Fibroblast of lung (primary cell): Measurements from ENCODE around the gene ZDHHC23. TPM values are rescaled to one million over a fixed set of nuclear protein-coding genes. Genes with fewer than 3 reads are reported as not detected.

Source experiments
- DNase-seq, 2 donors: peaks; one replicate each; pipeline versions ENCODE4 v3.0.0 to v3.0.0-alpha.2; 2010; ENCODE audit warnings: low read depth in 2 of 2
- H2AFZ ChIP-seq: 2 replicates; pipeline ENCODE4 v1.5.1; 2012; ENCODE audit warnings: low read length, control low read depth, inconsistent platforms
- H3K27ac ChIP-seq: 2 replicates; pipeline ENCODE4 v1.5.1; 2011; ENCODE audit warnings: low read length, control low read depth; ENCODE audit not compliant: insufficient read depth
- H3K27me3 ChIP-seq: 2 replicates; pipeline ENCODE4 v1.5.1; 2011; ENCODE audit warnings: mild to moderate bottlenecking, low read length; ENCODE audit not compliant: control insufficient read depth, insufficient read depth
- H3K36me3 ChIP-seq: 2 replicates; pipeline ENCODE4 v1.5.1; 2011; ENCODE audit warnings: low read length; ENCODE audit not compliant: control insufficient read depth, insufficient read depth
- H3K4me1 ChIP-seq: 2 replicates; pipeline ENCODE4 v1.5.1; 2011; ENCODE audit warnings: low read length; ENCODE audit not compliant: control insufficient read depth, insufficient read depth; ENCODE audit errors: extremely low read depth
- H3K4me2 ChIP-seq: 2 replicates; pipeline ENCODE4 v1.5.1; 2011; ENCODE audit warnings: low read length, control low read depth; ENCODE audit not compliant: insufficient read depth; ENCODE audit errors: extremely low read depth
- H3K4me3 ChIP-seq, 4 experiments: fragments of 200-600 bp in 1 of 4; sonication (generic) in 1 of 4; replicated peaks in 1 of 4; 2 replicates each; pipeline ENCODE4 v1.5.1; 2011 to 2016; ENCODE audit warnings: low read length in 4 of 4, low read depth in 3 of 4, mild to moderate bottlenecking in 3 of 4, control low read depth in 2 of 4, inconsistent platforms in 1 of 4, mixed read lengths in 1 of 4; ENCODE audit not compliant: insufficient read depth in 1 of 4; ENCODE audit errors: control extremely low read depth in 1 of 4
- H3K79me2 ChIP-seq: 2 replicates; pipeline ENCODE4 v1.5.1; 2012; ENCODE audit warnings: mild to moderate bottlenecking, low read length, inconsistent platforms; ENCODE audit not compliant: control insufficient read depth, insufficient read depth
- H3K9ac ChIP-seq: 2 replicates; pipeline ENCODE4 v1.5.1; 2011; ENCODE audit warnings: mild to moderate bottlenecking, low read length, control low read depth; ENCODE audit not compliant: insufficient read depth
- H3K9me3 ChIP-seq: 2 replicates; pipeline ENCODE4 v1.5.1; 2012; ENCODE audit warnings: low read depth, low read length; ENCODE audit not compliant: control insufficient read depth, insufficient read depth
- H4K20me1 ChIP-seq: 2 replicates; pipeline ENCODE4 v1.5.1; 2011; ENCODE audit warnings: low read length; ENCODE audit not compliant: control insufficient read depth, insufficient read depth; ENCODE audit errors: extremely low read depth
- CTCF ChIP-seq, 2 donors: IDR thresholded peaks in 1 of 2; conservative IDR thresholded peaks in 1 of 2; 1 replicate in 1 of 2; 2 replicates in 1 of 2; pipeline ENCODE4 v1.5.1; 2011 to 2012; ENCODE audit warnings: low read length in 2 of 2, control low read depth in 1 of 2, inconsistent platforms in 1 of 2, low read depth in 1 of 2, mild to moderate bottlenecking in 1 of 2
- EZH2 ChIP-seq: IDR thresholded peaks from 2 replicates; pipeline ENCODE4 v1.5.1; 2012; ENCODE audit warnings: low read length, control low read depth, mild to moderate bottlenecking; ENCODE audit errors: missing control alignments
- polyA plus RNA-seq, 2 donors: library from polyadenylated mRNA; depleted of rRNA in 1 of 2; stranded (reverse) in 1 of 2; unstranded in 1 of 2; fragments of >200 nt; gene quantifications; 2 replicates each; pipeline ENCODE4 v1.2.1, GENCODE V29; 2011 to 2012; ENCODE audit warnings: missing spikeins in 1 of 2
- total RNA-seq: library from RNA; depleted of rRNA; stranded (reverse); fragments of >200 nt; gene quantifications from 2 replicates; pipeline ENCODE4 v1.2.1, GENCODE V29; 2014

Gene ZDHHC23
- total and polyA plus RNA-seq, 2 donors (not counting 1 experiment from before 2014, with no cell fraction given) = 0.50 to 1.5 TPM

GRCh38 chr3:113914646-113915045, 33.2 kb upstream of the ZDHHC23 start:
- no peaks in the 10 kb centered on the region for H3K79me2 ChIP-seq
- H3K4me1 ChIP-seq = peaks cover 7% of the 10 kb centered on the region
- no peak overlapping the region for H3K4me2 ChIP-seq
- no peaks in the 10 kb centered on the region for H3K27me3 ChIP-seq
- H3K36me3 ChIP-seq = no peaks in the 10 kb centered on the region
- no peak overlapping the region for H3K27ac ChIP-seq
- no peak overlapping the region for H2AFZ ChIP-seq
- TF ChIP-seq EZH2 (no peak), CTCF (conservative IDR thresholded peaks at IDR 0.05 in 1 of 2, IDR thresholded peaks at IDR 0.05 in 1 of 2; ENCODE audit: low read depth in 1 of 2, low read length in 2 of 2) (no peak)
- H3K9ac ChIP-seq = no peak overlapping the region
- DNase-seq = peak in 1 of 2 donors; percentile 75
- no peak overlapping the region for H3K4me3 ChIP-seq
- H4K20me1 ChIP-seq = no peaks in the 10 kb centered on the region
- no peaks in the 10 kb centered on the region for H3K9me3 ChIP-seq

GRCh38 chr3:113927556-113927955, 20.3 kb upstream of the ZDHHC23 start:
- H3K9ac ChIP-seq = no peak overlapping the region
- DNase-seq = no peak

GRCh38 chr3:113946831-113947230, 982 bp upstream of the ZDHHC23 start:
- no peaks in the 10 kb centered on the region for H3K9me3 ChIP-seq
- no peak overlapping the region for H3K27ac ChIP-seq
- H3K79me2 ChIP-seq = no peaks in the 10 kb centered on the region
- peak overlapping the region; percentile 92 for H3K4me2 ChIP-seq
- H3K4me1 ChIP-seq = no peaks in the 10 kb centered on the region
- DNase-seq = no peak
- no peak for TF ChIP-seq CTCF (conservative IDR thresholded peaks at IDR 0.05 in 1 of 2, IDR thresholded peaks at IDR 0.05 in 1 of 2; ENCODE audit: low read depth in 1 of 2, low read length in 2 of 2)
- no peak for TF ChIP-seq EZH2
- H4K20me1 ChIP-seq = no peaks in the 10 kb centered on the region
- H3K36me3 ChIP-seq = no peaks in the 10 kb centered on the region
- peaks cover 11% of the 10 kb centered on the region for H3K27me3 ChIP-seq
- H2AFZ ChIP-seq = no peak overlapping the region
- no peak overlapping the region for H3K9ac ChIP-seq
- peak overlapping the region in 3 of 4 experiments; percentile 57 to 76 (median 63) for H3K4me3 ChIP-seq

More at GRCh38 chr3:113927556-113927955, 20.3 kb upstream of the ZDHHC23 start:
- Histone ChIP-seq H3K27me3 (no peaks in the 10 kb centered on the region), H3K4me3 (no peak overlapping the region), H3K4me2 (no peak overlapping the region), H4K20me1 (no peaks in the 10 kb centered on the region), H3K36me3 (no peaks in the 10 kb centered on the region), H2AFZ (no peak overlapping the region), H3K27ac (no peak overlapping the region), H3K79me2 (no peaks in the 10 kb centered on the region), H3K4me1 (no peaks in the 10 kb centered on the region), H3K9me3 (no peaks in the 10 kb centered on the region)
- TF ChIP-seq CTCF (conservative IDR thresholded peaks at IDR 0.05 in 1 of 2, IDR thresholded peaks at IDR 0.05 in 1 of 2; ENCODE audit: low read depth in 1 of 2, low read length in 2 of 2) (no peak), EZH2 (no peak)
